ENCODE measurements around the gene DAB2IP. TPM values are rescaled to one million over a fixed set of nuclear protein-coding genes. Genes with fewer than 3 reads are reported as not detected.

Gene DAB2IP
- total and polyA plus RNA-seq, 2 of the 4 experiments (the other 2 are of a cell fraction) = 5.6 to 17.2 TPM

- H4K5ac ChIP-seq (ENCODE audit: low read depth, low read length) = no peak overlapping the region
- H4K91ac ChIP-seq (ENCODE audit: insufficient read depth, low read depth, low read length) = no peak overlapping the region
- H3K79me1 ChIP-seq (ENCODE audit: low read depth in 1 of 2, low read length in 2 of 2) = no peaks in the 10 kb centered on the region
- no peak overlapping the region for H3K18ac ChIP-seq (ENCODE audit: low read depth, low read length)
- H3K36me3 ChIP-seq (ENCODE audit: control insufficient read depth, insufficient read depth, low read length) = no peaks in the 10 kb centered on the region
- no peak overlapping the region for H2AFZ ChIP-seq (replicated peaks; ENCODE audit: low read length, poor library complexity)
- no peak overlapping the region for H3K14ac ChIP-seq (replicated peaks; ENCODE audit: low read depth, low read length)
- H2BK120ac ChIP-seq (ENCODE audit: low read depth, low read length) = no peak overlapping the region
- peaks cover 6% of the 10 kb centered on the region for H3K4me1 ChIP-seq (ENCODE audit: control insufficient read depth, insufficient read depth, low read length)
- no peak overlapping the region for H3K56ac ChIP-seq (ENCODE audit: extremely low read depth, insufficient read depth, low read length)
- WGBS, 2 experiments (ENCODE audit: extremely low coverage in 2 of 2, insufficient read length in 1 of 2) = 80% methylated on average over 1 of the region's 7 CpGs; no CpG with 5 or more reads in 1 of the 2 experiments
- H2BK5ac ChIP-seq (ENCODE audit: low read depth, low read length, poor library complexity, severe bottlenecking) = no peak overlapping the region
- H3K4me3 ChIP-seq (ENCODE audit: insufficient read depth, low read depth, low read length) = no peak overlapping the region
- no peaks in the 10 kb centered on the region for H3K9me3 ChIP-seq (ENCODE audit: control insufficient read depth, insufficient read depth, low read length)
- H3K9me1 ChIP-seq (ENCODE audit: insufficient read depth, low read length) = no peaks in the 10 kb centered on the region
- POLR2A ChIA-PET (ENCODE audit: unreplicated experiment) = no interaction called here
- H2BK20ac ChIP-seq (ENCODE audit: low read depth, low read length) = no peak overlapping the region
- dilution Hi-C loops (cut with HindIII; ENCODE audit: low sequenced_read_pairs, unreplicated experiment) = no loop called here
- BruUV-seq (replicated peaks) = no TSS peak
- in situ Hi-C loops (cut with MboI; ENCODE audit: low sequenced_read_pairs) = no loop called here
- H4K20me1 ChIP-seq (ENCODE audit: insufficient read depth, low read length) = no peaks in the 10 kb centered on the region; the same call in 1 of the 2 replicates
- no peak overlapping the region for H3K4me2 ChIP-seq (ENCODE audit: low read depth, low read length)
- CTCF ChIA-PET = interaction anchor here (0.6 kb wide), 1 partner anchor 816 kb away, joined by 3 read pairs; no protein-coding TSS in a partner anchor
- DNase-seq (no peak), ATAC-seq (ENCODE audit: low read depth) (no peak)
- intact Hi-C loops (cut with micrococcal nuclease) = no loop called here
- no peaks in the 10 kb centered on the region for H3K27me3 ChIP-seq (ENCODE audit: control insufficient read depth, insufficient read depth, low read length)
- no peak for TF ChIP-seq BHLHE40 (IDR thresholded peaks at IDR 0.05; ENCODE audit: low read depth, low read length)
- no peak for TF ChIP-seq CEBPB (IDR thresholded peaks at IDR 0.05; ENCODE audit: low read depth, low read length)
- no peak for TF ChIP-seq RAD21 (IDR thresholded peaks at IDR 0.05; ENCODE audit: low read length)
- TF ChIP-seq NFE2L2 (IDR thresholded peaks at IDR 0.05; ENCODE audit: low read depth, low read length) = no peak
- TF ChIP-seq MXI1 (IDR thresholded peaks at IDR 0.05; ENCODE audit: borderline replicate concordance, low read depth, low read length) = no peak
- TF ChIP-seq FOS (IDR thresholded peaks at IDR 0.05; ENCODE audit: low read depth, low read length) = no peak
- TF ChIP-seq CHD1 (IDR thresholded peaks at IDR 0.05; ENCODE audit: low read depth, low read length) = no peak
- TF ChIP-seq POLR2A (IDR thresholded peaks at IDR 0.05; ENCODE audit: low read depth, low read length) = no peak
- TF ChIP-seq SMC3 (IDR thresholded peaks at IDR 0.05; ENCODE audit: low read depth, low read length) = no peak
- TF ChIP-seq CTCF (conservative IDR thresholded peaks at IDR 0.05; ENCODE audit: low read depth, low read length) = no peak
- no peak for TF ChIP-seq RFX5 (IDR thresholded peaks at IDR 0.05; ENCODE audit: low read depth, low read length)
- no peak for TF ChIP-seq MAFK (IDR thresholded peaks at IDR 0.05; ENCODE audit: low read depth, low read length)
- no peak for TF ChIP-seq USF2 (IDR thresholded peaks at IDR 0.05; ENCODE audit: low read depth, low read length)
- TF ChIP-seq RCOR1 (IDR thresholded peaks at IDR 0.05; ENCODE audit: insufficient replicate concordance, low read length) = no peak
- H2AK5ac ChIP-seq (ENCODE audit: low read depth, low read length) = no peak overlapping the region
- no peak overlapping the region for H2AK9ac ChIP-seq (replicated peaks; ENCODE audit: low read depth, low read length, poor library complexity)
- no peak overlapping the region for H3K23ac ChIP-seq (ENCODE audit: low read depth, low read length)
- no peak overlapping the region for H3K4ac ChIP-seq (ENCODE audit: low read depth, low read length)
- no peak overlapping the region for H3K9ac ChIP-seq (ENCODE audit: low read depth, low read length)
- H3K27ac ChIP-seq (ENCODE audit: insufficient read depth, low read length) = no peak overlapping the region
- no peak overlapping the region for H2BK15ac ChIP-seq (ENCODE audit: low read depth, low read length)
- H4K8ac ChIP-seq (ENCODE audit: low read depth in 2 of 2, low read length in 2 of 2) = no peak overlapping the region
Measured at GRCh38 chr9:121663591-121663990, 12.2 kb downstream of the DAB2IP start.
